Stimulated activated CD4-positive, alpha-beta T cell treated with anti-CD3 and anti-CD28 coated beads, Interleukin-2, amount 100 ng/mL, for 4 hours (primary cell): ENCODE measurements around the gene INPP4B.
"Not testable (repeated sequence)": the region's sequence is repeated elsewhere in the genome, so short reads cannot be mapped to it uniquely, and the experiment has no call there.

Source experiments
- DNase-seq: peaks from one replicate; pipeline ENCODE4 v3.0.0-alpha.2; 2020; ENCODE audit warnings: low read depth

Gene INPP4B

DNA sequence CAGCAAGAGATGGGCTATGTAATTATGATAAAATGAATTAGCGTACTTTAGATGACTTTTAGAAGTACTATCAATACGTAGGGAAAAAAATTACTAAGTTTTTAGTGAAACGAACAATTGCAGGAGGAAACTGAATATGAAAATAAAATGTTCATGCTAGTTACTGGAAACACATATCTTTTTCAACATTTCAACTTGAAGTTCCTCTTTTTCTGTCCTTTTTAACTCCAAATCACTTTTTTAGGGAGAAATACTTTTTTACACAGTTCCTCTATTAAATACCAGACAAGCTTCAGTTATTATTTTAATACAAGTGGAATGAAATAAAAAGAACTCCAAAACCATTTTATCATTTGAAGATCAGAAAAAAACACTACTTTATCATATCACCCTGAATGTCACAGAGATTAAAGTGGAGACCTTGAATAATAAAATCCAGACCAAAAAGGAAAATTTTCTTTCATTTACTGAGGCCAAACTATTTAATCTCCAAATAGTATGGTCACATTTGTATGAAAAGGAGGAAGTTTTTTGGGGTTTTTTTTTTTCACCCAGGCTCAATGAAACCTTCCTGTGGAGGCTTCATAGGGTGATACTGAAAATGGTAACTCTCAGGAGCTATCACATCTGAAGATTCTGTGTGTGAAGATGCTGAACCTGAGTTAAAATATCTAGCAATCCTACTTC, 306.2 kb downstream of the INPP4B start:
- no peak for DNase-seq

DNA sequence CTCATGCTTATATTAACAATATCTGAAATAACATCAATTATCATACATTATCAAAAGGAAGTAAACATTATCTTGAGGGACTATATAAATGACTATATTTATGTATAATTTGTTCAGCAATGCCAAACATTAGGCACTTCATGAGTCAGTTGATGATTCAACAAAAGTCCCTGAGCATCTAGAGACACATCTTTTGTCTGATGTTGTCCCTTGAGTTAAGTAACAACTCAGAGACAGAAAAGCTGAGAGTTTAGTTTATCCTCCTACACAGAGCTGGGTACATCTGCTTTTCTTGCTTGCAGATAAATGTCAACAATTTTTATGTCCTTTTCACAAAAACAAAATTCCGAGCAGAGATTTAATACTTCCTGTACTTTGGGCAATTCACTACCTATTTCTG, 311.1 kb downstream of the INPP4B start:
- no peak for DNase-seq

DNA sequence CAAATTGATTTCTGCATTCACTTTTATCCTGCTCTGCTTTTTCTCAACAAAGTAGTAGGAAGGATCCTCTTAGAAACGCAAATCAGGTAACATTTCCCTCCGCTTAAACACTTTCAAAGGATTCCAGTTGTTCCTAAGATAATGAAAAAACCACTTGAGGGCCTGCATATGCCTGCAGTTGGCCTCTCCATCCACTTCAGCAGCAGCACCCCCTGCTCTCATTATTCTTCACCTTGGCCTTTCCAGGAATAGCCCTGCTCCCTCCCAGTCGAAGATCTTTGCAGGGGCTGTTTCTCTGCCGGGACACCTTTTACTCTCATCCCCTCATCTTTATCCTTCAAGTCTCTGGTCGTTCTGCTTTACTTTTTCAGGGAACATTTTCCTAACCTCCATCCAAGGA, 314.0 kb downstream of the INPP4B start:
- DNase-seq: no peak

DNA sequence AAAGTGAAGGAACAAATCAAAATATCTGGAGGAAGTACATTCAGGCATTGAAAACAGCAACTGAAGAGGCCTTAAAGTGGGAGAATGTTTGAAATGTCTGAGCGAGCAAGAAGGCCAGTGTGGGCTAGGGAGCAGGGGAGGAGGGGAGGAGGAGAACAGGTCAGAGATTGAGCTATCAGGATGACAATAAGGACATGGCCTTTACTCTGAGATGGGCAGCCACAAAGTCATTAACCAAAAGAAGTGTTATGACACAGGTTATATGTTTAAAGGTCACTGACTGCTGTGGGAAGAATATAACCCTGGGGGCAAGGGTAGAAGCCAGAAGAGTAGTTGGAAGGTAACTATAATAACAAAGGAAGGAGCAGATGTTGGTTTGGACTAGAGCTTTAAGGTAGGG, 315.4 kb downstream of the INPP4B start:
- no peak for DNase-seq

DNA sequence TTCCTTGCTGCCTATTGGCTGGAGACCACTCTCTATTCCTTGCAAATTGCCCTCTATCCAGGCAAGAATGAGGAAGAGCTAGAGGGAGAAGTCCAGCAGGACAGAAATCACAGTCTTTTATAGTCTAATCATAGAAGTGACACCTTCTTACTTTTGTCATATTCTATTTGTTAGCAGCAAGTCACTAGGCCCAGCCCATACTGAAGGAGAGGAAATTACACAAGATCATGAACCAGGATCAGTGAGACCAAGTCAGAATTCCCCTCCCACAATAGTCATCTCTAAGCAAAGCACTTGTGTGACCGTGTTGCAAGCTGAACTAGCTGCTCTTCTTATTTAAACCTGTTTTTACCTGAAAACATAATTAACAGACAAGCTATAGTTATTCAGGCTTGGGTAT, 317.7 kb downstream of the INPP4B start:
- DNase-seq: no peak

DNA sequence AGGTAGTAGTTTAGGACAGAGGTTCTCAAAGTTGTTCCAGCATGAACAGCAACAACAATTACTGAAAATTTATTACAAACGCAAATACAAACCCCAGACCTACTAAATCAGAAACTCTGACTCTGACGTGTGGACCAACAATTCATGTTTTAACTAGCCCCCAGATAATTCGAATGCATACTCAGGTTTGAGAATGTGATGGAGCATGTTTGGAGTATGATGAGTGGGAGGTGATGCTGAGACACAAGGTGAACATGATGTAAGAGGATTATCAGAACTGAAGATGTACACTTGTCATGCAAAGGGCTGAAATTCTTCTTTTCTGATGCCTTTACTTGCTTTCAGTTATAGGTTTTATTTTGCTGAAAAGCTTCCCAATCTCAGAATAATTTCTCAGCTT, 323.0 kb downstream of the INPP4B start:
- DNase-seq: no peak

DNA sequence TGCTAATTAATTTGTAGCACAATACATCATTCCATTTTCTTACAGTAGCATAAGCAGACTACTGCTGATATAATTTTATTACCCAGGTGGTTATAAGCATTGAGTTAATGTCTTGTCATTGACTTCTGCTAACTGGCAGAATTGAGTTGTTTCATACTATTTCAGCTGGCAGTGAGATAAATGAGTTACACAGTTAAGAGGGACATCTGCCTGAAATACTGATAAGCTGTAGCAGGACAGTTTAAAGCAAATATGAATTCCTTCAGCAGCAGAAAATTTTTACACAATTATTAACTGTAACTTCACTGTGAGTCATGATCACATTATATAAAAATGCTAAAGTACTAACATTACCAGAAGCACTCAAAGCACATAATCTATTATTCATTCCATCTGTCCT, 326.8 kb downstream of the INPP4B start:
- no peak for DNase-seq

DNA sequence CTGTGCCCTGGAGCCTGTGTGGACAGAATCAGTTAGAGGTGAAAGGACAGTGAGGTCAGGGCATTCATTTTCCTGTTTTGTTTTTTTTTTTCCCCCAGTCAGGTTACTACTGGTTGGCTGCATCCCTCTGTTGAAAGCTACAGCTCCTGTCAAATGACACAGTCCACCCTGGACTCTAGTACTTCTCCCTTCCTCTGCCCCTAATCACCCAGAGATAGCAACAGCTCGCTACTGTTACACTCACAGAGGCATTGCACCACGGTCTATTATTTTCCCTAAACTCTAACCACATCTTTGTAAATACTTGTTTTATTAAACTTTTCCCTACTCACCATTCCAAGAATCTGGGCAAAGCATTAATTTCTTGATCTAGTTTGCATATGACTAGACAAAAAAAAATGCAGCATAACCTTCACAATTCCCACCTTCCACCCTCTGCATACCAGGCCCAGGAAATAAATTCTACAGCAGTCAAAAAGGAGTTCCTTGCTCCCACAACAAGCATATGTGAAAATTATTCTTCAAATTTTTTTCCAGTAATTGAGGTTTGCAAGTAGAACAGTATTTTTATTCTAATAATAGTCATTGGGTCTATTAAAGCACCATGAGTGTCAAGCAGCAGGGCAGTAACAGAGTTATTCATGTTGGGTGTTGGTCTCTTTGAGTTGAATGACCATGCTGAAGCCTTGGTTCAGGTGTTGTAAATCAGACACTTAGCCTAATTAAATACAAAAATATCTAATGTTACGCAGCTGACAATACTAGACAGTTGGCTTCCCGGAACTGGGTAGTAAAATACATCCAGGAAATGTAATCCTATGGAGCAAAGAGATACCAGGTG, 329.2 kb downstream of the INPP4B start:
- DNase-seq: no peak

DNA sequence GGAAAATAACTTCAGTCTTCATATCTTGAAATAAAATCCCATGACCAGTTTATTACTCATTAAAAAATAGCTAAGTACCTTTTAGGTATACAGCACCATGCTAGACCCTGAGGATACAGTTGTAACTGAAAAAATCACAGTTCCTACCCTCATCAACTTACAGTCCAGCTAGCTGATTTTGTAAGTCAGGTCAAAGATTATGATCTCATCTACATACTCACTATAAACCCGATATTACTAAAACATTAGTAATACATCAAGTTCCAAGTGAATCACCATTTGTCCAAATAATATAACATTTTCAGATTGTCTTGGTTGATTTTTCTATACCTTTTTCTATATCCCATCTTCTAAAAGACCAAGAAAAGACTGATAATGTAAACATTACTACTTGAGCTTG, 333.9 kb downstream of the INPP4B start:
- no peak for DNase-seq

DNA sequence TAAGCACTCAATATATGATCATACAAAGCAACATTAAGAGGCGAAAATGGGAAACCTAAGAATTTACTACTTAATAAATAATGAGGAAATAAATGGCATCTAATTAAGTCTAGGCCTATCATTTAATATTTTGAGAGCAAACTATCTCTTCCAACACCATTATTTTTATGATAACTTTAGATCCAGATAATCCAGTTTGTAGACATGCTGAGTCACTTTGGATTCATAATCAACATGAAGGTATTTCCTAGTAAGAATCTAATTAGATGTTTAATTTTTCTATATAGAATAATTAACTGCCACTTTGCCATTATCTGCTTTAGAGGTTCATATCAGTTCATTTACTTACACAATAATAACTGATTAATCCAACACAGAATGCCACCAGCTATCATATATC, 336.2 kb downstream of the INPP4B start:
- DNase-seq: no peak

DNA sequence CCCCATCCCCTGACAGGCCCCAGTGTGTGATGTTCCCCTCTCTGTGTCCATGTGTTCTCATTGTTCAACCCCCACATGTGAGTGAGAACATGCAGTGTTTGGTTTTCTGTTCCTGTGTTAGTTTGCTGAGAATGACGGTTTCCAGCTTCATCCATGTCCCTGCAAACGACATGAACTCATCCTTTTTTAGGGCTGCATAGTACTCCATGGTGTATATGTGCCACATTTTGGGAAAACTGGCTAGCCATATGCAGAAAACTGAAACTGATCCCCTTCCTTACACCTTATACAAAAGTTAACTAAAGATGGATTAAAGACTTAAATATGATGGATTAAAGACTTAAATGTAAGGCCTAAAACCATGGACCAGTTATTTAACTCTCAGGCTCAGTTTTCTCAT, 336.7 kb downstream of the INPP4B start:
- DNase-seq: not testable (repeated sequence)

DNA sequence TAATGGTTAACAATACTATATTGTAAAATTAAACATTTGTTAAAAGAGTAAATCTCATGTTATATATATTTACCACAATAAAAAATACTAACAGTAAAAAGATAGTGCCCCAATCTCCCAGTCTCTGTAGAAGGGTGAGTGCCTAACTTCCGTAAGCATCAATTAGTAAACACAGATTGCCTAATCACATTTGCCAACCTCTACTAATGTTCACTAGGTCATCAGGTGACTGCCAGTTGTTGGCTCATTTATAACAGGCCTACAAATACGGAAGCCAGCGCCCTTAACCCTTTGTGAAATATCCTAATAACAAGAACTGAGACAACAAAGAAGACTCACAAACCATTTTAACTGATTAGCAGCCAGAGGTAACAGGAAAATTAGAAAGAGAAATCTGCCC, 345.1 kb downstream of the INPP4B start:
- no peak for DNase-seq

DNA sequence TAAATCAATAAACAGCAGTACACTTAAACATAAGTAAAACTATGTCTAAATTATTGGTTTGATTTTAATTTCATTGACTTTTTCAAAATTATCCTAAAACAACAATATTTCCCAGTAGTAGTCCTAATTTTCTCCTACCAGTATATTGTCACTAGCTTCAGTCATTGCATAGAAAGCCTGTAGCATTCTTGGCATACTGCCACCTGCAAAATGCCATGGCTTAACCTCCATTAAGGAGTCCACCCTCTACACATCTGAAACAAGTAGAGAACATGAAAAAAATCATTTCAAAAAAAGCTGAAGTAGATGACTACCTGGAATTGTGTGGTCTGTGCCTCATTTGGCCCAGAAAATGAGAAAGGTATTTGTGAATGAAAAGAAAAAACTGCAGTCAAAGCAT, 348.5 kb downstream of the INPP4B start:
- no peak for DNase-seq

DNA sequence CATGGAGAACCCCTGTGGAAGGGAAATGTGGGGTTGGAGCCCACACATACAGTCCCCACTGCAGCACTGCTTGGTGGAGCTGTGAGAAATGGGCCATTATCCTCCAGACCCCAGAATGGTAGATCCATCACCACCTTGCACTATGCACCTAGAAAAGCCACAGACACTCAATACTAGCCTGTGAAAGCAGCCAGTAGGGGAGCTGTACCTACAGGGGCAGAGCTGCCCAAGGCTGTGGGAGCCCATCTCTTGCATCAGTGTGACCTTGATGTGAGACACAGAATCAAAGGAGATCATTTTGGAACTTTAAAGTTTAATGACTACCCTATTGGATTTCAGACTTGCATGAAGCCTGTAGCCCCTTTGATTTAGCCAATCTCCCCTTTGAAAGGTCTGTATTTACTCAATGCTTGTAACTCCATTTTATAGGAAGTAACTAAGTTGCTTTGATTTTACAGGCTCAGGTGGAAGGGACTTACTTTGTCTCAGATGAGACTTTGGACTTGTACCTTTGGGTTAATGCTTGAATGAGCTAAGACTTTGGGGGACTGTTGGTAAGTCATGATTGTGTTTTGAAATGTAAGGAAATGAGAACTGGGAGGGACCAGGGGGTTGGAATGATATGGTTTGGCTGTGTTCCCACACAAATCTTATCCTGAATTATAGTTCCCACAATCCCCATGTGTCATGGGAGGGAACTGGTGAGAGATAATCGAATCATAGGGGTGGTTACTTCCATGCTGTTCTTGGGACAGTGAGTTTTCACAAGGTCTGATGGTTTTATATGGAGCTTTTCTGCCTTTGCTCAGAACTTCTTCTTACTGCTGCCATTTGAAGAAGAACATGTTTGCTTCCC, 352.6 kb downstream of the INPP4B start:
- no peak for DNase-seq

DNA sequence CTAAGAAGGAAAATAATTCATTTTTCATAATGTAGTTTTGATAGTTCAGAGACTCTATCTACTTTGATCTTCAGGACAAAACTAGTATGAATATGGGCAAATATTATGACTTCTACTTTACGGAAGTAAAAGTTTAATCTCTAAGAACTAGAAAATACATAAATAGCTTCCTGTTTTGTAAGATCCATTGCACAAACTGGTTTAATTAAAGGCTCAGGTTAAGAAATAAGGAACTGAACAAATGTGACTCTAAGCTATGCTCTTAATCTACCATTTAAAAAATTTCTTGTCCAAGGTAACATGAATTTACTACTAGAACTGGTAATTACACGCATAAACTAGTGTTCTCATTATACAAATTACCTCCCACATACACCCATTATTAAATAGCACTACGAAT, 360.6 kb downstream of the INPP4B start:
- DNase-seq: no peak

DNA sequence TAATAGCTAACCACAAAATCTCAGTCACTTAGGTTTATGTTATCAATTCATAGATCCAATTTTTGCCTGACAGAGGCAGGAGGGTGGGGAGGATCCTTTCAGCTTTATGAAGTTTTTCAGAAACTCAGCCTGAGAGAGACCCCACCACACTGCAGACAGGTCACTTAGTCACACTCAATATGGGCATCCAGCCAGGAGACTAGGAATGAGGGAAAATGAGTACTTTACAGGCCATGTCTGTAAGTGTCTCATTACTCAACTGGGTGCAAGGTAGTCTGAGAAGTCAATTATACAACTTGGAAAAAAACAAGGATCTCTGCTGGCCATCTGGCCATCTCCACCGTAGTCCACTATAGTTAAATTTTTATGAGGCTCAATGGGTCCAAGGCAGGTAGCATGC, 365.9 kb downstream of the INPP4B start:
- no peak for DNase-seq

DNA sequence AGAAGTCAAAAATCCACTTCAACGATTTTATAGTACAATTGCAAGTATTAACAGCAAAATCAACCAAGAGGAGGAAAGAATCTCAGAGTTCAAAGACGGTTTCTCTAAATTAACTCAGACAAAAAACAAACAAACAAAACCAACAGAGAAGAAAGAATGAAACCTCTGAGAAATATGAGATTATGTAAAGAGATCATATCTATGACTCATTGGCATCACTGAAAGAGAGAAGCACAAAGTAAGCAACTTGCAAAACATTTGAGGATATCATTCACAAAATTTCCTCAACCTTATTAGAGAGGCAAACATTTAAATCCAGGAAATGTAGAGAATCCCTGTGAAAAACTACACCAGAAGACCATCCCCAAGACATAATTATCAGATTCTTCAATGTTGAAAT, 370.4 kb downstream of the INPP4B start:
- no peak for DNase-seq

DNA sequence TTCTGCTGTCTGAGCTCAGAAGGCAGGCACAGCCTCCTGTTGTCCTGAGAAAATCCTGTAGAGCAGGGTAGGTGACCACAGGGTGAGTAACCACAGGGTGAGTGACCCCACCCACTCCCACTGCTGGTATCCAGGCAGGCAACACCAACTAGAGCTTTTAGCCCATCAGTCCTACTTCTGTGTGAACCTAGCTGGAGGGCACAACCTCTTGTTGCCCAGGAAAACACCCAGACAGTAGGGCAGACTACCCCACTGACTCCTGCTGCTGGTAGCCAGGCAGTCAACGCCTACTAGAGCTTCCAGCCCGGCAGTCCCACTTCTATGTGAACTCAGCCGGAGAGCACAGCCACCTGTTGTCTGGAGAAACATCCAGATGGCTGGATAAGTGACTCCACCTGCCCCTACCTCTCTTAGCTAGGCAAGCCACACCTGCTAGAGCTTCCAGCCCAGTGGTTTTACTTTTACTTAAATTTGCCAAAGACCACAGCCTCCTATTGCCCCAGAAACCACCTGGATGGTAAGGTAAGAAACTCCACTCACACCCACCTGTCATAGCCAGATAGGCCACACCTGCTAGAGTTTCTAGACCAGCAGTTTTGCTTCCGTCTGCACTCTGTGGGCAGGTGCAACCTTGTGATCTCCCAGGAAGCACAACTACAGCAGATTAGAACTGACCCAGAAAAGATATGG, 371.6 kb downstream of the INPP4B start:
- DNase-seq: no peak

DNA sequence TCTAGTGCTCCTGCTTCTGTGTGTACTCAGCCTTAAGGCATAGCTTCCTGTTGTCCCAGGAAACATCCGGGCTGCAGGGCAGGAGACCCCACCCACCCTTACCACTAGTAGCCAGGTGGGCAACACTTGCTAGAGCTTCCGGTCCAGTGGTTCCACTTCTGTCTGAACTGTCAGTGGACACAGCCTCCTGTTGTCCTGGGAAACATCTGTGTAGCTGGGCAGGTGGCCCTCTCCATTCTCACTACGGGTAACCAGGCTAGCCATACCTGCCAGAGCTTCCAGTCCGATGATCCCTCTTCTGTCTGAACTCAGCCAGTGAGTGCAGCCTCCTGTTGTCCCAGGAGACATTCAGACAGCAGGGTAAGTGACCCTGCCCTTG, 372.2 kb downstream of the INPP4B start:
- no peak for DNase-seq

DNA sequence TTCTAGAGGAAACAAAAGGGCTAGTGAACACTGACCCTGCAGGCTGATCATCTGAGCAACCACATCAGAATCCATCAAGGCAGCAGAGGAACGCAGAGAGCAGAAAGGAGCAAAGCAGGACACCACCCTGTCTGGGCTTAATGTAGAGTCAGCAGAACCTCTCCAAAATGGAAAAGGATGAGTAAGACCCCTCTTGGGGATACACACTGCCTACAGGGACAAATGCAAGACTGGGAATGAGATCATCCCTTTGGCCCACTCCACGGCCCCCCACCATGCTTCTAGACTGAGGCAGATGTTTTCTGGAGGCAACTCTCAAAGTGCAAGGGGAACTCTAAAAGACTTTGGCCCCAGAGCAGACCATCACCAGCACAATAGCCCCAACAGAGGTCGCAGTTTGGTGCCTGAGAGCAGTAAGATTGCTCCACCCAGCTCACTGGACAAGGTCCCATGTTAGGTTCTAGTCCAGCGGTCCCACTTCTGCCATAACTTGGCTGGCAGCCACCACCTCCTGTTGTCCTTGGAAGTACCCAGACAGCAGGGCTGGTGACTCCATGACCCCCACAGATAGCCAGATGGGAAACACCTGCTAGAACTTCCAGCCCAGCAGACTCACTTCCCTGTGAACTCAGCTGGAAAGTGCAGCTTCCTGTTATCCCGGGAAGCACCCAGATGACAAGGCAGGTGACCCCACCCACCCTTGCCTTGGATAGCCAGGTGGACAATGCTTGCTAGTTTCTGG, 372.7 kb downstream of the INPP4B start:
- no peak for DNase-seq

DNA sequence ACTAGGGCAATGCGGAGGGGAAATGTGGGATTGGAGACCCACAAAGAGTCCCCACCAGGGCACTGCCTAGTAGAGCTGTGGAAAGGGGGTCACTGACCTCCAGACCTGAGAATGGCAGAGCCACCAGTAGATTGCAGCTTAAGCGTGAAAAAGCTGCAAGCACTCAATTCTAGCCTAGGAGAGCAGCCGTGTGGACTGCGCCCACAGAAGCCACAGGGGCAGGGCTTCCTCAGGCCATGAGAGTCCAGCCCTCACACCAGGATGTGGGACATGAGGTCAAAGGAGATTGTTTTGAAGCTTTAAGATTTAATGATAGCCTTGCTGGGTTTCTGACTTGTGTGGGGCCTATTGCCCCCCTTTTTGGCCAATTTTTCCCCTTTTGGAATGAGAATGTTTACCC, 379.0 kb downstream of the INPP4B start:
- no peak for DNase-seq

DNA sequence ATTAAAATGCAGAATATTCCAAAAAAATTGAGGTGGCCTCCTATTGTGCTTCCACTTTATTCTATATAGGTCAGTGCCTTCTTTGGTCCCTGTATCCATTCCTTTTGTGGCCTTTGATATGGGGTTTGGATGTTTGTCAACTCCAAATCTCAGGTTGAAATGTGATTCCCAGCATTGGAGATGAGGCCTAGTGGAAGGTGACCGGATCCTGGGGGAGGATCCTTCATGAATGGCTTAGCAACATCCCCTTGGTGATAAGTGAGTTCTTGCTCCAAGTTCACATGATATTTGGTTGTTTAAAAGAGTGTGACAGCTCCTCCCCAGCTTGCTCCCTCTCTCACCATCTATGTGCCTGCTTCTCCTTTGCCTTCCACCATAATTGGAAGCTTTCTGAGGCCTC, 380.6 kb downstream of the INPP4B start:
- DNase-seq: no peak
